Esophagus muscularis mucosa (tissue), 4 donors: ENCODE measurements around the gene MSANTD3. TPM values are rescaled to one million over a fixed set of nuclear protein-coding genes. Genes with fewer than 3 reads are reported as not detected.
A peak's percentile ranks its signal among the peaks of the same experiment; 100 is the strongest.

Experiments used
- DNase-seq: peaks from one replicate; pipeline ENCODE4 v3.0.0-alpha.2; 2017; ENCODE audit errors: extremely low spot score
- H3K27ac ChIP-seq, 4 donors: fragments of 200-600 bp; sonication (generic); replicated peaks in 1 of 4; 1 replicate in 3 of 4; 2 replicates in 1 of 4; pipeline ENCODE4 v1.5.1; 2016 to 2019; ENCODE audit warnings: mild to moderate bottlenecking in 1 of 4
- H3K27me3 ChIP-seq, 4 donors: fragments of 200-600 bp; sonication (generic); one replicate each; pipeline versions ENCODE4 v1.5.1 to v1.6.0; 2016 to 2019
- H3K36me3 ChIP-seq, 4 donors: fragments of 200-600 bp; sonication (generic); one replicate each; pipeline ENCODE4 v1.5.1; 2016 to 2019
- H3K4me1 ChIP-seq, 4 donors: fragments of 200-600 bp; sonication (generic); one replicate each; pipeline ENCODE4 v1.5.1; 2016 to 2019
- H3K4me3 ChIP-seq, 4 donors: fragments of 200-600 bp; sonication (generic); 1 replicate in 2 of 4; 2 replicates in 2 of 4; pipeline ENCODE4 v1.5.1; 2016 to 2019; ENCODE audit warnings: mild to moderate bottlenecking in 4 of 4, moderate library complexity in 1 of 4
- H3K9me3 ChIP-seq, 4 donors: fragments of 200-600 bp; sonication (generic); 1 replicate in 3 of 4; 2 replicates in 1 of 4; pipeline ENCODE4 v1.5.1; 2016 to 2019
- EP300 ChIP-seq: sonication (generic); formaldehyde crosslinking; IDR thresholded peaks from one replicate; pipeline ENCODE4 v1.6.1; 2017; ENCODE audit warnings: antibody characterized with exemption
- POLR2A ChIP-seq: fragments of 450-650 bp; IDR thresholded peaks from one replicate; pipeline ENCODE4 v1.6.1; 2017; ENCODE audit warnings: antibody characterized with exemption, moderate library complexity, mild to moderate bottlenecking, low read depth
- POLR2AphosphoS5 ChIP-seq, 2 donors: sonication (generic); formaldehyde crosslinking; IDR thresholded peaks; one replicate each; pipeline ENCODE4 v1.6.1; 2017; ENCODE audit warnings: antibody characterized with exemption in 2 of 2
- WGBS: methylation state at CpG from one replicate; pipeline ENCODE4 v1.1.5; 2018; 5-methylcytosine and 5-hydroxymethylcytosine counted together
- intact Hi-C: fragments of 100-400 bp; cut with DNase I; formaldehyde crosslinking; loops from one replicate; pipeline ENCODE4 v1.15.1; 2023
- total RNA-seq, 4 donors: library from RNA; depleted of rRNA; stranded (reverse); fragments of >200 nt; gene quantifications; one replicate each; pipeline versions ENCODE4 v1.1.0 to v1.2.1, GENCODE V29; 2016
- TF ChIP-seq, protein P1 (sequence below), 3 experiments: fragments of 200-600 bp in 2 of 3; fragments of 450-650 bp in 1 of 3; sonication (generic) in 2 of 3; IDR thresholded peaks; one replicate each; pipeline ENCODE4 v1.5.1; 2017 to 2019; ENCODE audit warnings: antibody characterized with exemption in 3 of 3, mild to moderate bottlenecking in 2 of 3, moderate library complexity in 1 of 3

MSANTD3 gene
- total RNA-seq, 4 donors from 2014 or later, result 28.5 to 50.4 (median 41.3) TPM

DNA sequence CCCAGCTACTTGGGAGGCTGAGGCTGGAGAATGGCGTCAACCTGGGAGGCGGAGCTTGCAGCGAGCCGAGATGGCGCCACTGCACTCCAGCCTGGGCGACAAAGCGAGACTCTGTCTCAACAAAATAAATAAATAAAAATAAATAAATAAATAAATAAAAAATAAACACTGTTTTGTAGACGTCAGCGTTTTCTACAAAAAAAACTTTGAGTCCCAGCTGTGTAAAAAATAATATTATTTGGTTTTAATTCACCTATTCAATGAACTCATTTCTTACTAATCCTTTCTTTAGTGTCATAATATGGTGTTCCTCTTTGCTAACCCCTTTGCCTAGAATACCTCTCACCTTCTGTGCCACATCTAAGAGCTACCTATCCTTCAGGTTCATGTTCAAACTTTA, 30.2 kb upstream of the MSANTD3 start:
- Histone ChIP-seq H3K4me1 (no peaks in the 10 kb centered on the region), H3K36me3 (peaks cover 0 to 4% (median 0%) of the 10 kb centered on the region in 4 donors), H3K27me3 (no peaks in the 10 kb centered on the region), H3K4me3 (no peak overlapping the region), H3K9me3 (no peaks in the 10 kb centered on the region), H3K27ac (no peak overlapping the region)
- intact Hi-C loops, result no loop called here
- no peak for DNase-seq
- WGBS, result 96% methylated on average over 9 of the region's 9 CpGs
- no peak for TF ChIP-seq EP300
- TF ChIP-seq, protein P1, sequence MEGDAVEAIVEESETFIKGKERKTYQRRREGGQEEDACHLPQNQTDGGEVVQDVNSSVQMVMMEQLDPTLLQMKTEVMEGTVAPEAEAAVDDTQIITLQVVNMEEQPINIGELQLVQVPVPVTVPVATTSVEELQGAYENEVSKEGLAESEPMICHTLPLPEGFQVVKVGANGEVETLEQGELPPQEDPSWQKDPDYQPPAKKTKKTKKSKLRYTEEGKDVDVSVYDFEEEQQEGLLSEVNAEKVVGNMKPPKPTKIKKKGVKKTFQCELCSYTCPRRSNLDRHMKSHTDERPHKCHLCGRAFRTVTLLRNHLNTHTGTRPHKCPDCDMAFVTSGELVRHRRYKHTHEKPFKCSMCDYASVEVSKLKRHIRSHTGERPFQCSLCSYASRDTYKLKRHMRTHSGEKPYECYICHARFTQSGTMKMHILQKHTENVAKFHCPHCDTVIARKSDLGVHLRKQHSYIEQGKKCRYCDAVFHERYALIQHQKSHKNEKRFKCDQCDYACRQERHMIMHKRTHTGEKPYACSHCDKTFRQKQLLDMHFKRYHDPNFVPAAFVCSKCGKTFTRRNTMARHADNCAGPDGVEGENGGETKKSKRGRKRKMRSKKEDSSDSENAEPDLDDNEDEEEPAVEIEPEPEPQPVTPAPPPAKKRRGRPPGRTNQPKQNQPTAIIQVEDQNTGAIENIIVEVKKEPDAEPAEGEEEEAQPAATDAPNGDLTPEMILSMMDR (IDR thresholded peaks at IDR 0.05), result no peak
- no peak for TF ChIP-seq POLR2AphosphoS5 (IDR thresholded peaks at IDR 0.05)
- TF ChIP-seq POLR2A, result no peak

DNA sequence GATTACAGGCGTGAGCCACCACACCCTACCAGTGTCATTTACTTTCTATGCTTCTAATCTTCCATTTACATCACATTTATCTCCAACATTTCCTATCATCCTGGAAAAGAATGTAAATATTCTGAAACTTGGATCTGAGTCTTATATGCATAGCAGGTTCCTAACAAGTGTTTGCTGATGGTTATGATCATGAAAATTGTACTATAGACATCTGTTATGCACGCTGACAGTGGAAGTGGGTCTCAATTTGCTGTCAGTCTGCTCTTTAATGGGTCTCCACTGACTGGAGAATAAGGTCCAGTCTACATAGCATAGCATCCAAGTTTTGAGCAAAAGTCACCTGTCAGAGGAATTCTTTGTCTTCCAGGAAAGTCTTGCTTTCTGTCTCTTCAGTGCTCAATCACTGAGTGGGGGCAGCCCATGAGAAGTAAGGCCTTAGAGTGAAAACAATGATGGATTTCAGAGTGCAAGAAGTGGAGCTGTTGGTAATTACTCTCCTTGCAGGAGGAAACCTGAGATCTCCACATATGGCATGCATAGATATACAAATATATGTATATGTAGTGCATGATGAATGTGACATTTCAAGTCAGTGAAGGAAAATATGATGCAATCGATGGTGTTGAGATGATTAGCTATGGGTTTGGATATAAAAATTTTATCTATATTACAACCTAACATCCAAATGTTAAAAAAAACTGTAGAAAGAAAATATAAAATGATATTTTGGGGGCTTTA, 29.2 kb upstream of the MSANTD3 start:
- no peak for DNase-seq
- Histone ChIP-seq H3K27me3 (no peaks in the 10 kb centered on the region), H3K36me3 (peaks cover 0 to 4% (median 0%) of the 10 kb centered on the region in 4 donors), H3K27ac (no peak overlapping the region), H3K4me1 (no peaks in the 10 kb centered on the region), H3K4me3 (no peak overlapping the region), H3K9me3 (no peaks in the 10 kb centered on the region)
- 70% methylated on average over 3 of the region's 3 CpGs for WGBS
- TF ChIP-seq POLR2A, result no peak
- no peak for TF ChIP-seq EP300
- TF ChIP-seq, protein P1 (IDR thresholded peaks at IDR 0.05), result no peak
- no peak for TF ChIP-seq POLR2AphosphoS5 (IDR thresholded peaks at IDR 0.05)
- intact Hi-C loops, result no loop called here

DNA sequence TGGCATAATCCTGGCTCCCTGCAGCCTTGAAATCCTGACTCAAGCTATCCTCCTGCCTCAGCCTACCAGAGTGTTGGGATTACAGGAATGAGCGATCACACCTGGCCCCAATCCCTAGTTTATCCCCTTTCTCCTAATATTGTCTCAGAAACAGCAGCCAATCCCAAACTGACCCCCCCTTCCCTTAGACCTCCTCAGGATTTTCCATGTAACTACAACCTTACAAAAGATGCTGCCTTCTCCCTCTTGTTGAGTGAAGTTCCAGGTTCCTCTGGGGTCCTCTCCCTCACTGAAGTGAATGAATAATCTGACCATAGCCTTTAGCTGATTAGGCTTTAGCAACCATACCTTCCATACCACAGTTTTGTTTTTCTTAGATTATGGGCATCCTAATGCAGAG, 25.9 kb upstream of the MSANTD3 start:
- H3K9me3 ChIP-seq, result no peaks in the 10 kb centered on the region
- 88% methylated on average over 1 of the region's 1 CpG for WGBS
- TF ChIP-seq EP300 (no peak), POLR2A (no peak), POLR2AphosphoS5 (IDR thresholded peaks at IDR 0.05) (no peak)
- TF ChIP-seq, protein P1 (IDR thresholded peaks at IDR 0.05), result no peak
- H3K4me3 ChIP-seq, result no peak overlapping the region
- no peaks in the 10 kb centered on the region for H3K36me3 ChIP-seq
- peaks cover 0 to 3% (median 0%) of the 10 kb centered on the region in 4 donors for H3K27me3 ChIP-seq
- H3K27ac ChIP-seq, result no peak overlapping the region
- H3K4me1 ChIP-seq, result no peaks in the 10 kb centered on the region
- no peak for DNase-seq
- intact Hi-C loops, result no loop called here

DNA sequence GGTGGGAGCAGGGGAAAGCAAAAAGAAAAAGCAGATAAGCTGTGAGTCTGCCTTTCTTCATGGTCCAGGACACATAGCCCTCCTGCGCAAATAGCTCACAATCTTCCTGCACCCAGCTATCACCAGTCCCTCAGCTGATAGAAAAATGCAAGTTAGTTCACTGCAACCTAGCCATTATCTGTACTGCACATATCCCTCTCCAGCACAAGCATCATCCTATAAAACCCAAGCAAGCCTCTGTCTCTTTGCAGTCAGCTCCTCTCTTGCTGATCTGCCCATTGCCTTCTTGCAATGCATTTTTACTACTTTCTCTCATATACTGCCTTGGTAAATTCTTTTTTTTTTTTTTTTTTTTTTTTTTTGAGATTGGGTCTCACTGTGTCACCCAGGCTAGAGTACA, 20.0 kb upstream of the MSANTD3 start:
- Histone ChIP-seq H3K27ac (no peak overlapping the region), H3K27me3 (peaks cover 0 to 12% (median 0%) of the 10 kb centered on the region in 4 donors), H3K4me1 (peaks cover 1 to 9% (median 7%) of the 10 kb centered on the region in 4 donors), H3K36me3 (no peaks in the 10 kb centered on the region), H3K4me3 (no peak overlapping the region), H3K9me3 (no peaks in the 10 kb centered on the region)
- no peak for TF ChIP-seq POLR2AphosphoS5 (IDR thresholded peaks at IDR 0.05)
- TF ChIP-seq EP300, result no peak
- no peak for TF ChIP-seq POLR2A
- TF ChIP-seq, protein P1 (IDR thresholded peaks at IDR 0.05), result no peak
- 93% methylated on average over 1 of the region's 1 CpG for WGBS
- peak; percentile 39 for DNase-seq
- intact Hi-C loops, result no loop called here
